ENCODE results near the gene EDAR. TPM values are rescaled to one million over a fixed set of nuclear protein-coding genes. Genes with fewer than 3 reads are reported as not detected.

The EDAR gene
- total and polyA plus RNA-seq, 9 of the 15 experiments (the other 6 are each of a cell fraction or from before 2014, with no cell fraction given), result 0.01 TPM; not detected in 8

DNA sequence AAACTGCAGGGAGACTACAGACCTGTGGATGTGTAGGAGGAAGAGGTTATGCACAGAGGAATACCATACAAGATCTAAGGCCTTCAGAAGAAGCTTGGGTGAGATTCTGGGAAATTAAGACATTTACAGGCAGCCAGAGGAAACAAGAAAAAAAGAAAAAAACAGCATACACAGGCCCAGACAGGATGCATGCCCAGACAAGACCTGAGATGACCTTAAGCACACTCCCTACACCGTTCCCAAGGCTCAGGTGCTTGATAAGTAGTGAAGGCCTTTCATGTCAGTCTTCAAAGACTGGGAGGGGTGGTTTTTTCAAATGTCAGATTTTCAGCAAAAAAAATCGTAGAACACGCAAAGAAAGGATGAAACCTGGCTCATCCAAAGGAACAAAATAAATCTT, 119.5 kb downstream of the EDAR start:
- ChIA-PET CTCF (ENCODE audit: low intra/inter-chr PET ratio) (no interaction called here), POLR2A (no interaction called here)
- no peak for DNase-seq (ENCODE audit: extremely low read depth in 1 of 4, low spot score in 3 of 4)
- H3K9me1 ChIP-seq (ENCODE audit: control insufficient read depth, insufficient read depth, low read length), result no peaks in the 10 kb centered on the region
- intact Hi-C loops (cut with micrococcal nuclease), result no loop called here
- no peak overlapping the region for H2AFZ ChIP-seq (ENCODE audit: low read depth, low read length)
- no peak overlapping the region for H3K27ac ChIP-seq (ENCODE audit: extremely low read depth, low read depth, low read length)
- H3K9me3 ChIP-seq (replicated peaks; ENCODE audit: control insufficient read depth, insufficient read depth, low read depth, low read length), result peaks cover 8% of the 10 kb centered on the region
- ATAC-seq, result no peak
- FAIRE-seq, result no peak
- 95% methylated on average over 3 of the region's 3 CpGs for WGBS (ENCODE audit: insufficient coverage, low coverage, missing lambda C conversion rate)
- no peak overlapping the region for H3K4me2 ChIP-seq (ENCODE audit: insufficient read depth, low read length)
- no TSS peak for BruUV-seq (replicated peaks)
- H4K20me1 ChIP-seq (replicated peaks; ENCODE audit: control insufficient read depth, insufficient read depth, low read length), result no peaks in the 10 kb centered on the region
- no peaks in the 10 kb centered on the region for H3K4me1 ChIP-seq (replicated peaks in 1 of 2; ENCODE audit: control insufficient read depth in 2 of 2, insufficient read depth in 2 of 2, low read length in 2 of 2)
- H3K27me3 ChIP-seq (ENCODE audit: control insufficient read depth in 2 of 2, insufficient read depth in 2 of 2, low read length in 2 of 2), result no peaks in the 10 kb centered on the region
- H3K79me2 ChIP-seq (ENCODE audit: control insufficient read depth, insufficient read depth, low read length), result no peaks in the 10 kb centered on the region
- peaks cover 37% of the 10 kb centered on the region; the same call in 2 of the 3 replicates for H3K36me3 ChIP-seq (ENCODE audit: control insufficient read depth, insufficient read depth, low read length)
- in situ Hi-C loops (cut with MboI), result no loop called here
- TF ChIP-seq, protein P1, sequence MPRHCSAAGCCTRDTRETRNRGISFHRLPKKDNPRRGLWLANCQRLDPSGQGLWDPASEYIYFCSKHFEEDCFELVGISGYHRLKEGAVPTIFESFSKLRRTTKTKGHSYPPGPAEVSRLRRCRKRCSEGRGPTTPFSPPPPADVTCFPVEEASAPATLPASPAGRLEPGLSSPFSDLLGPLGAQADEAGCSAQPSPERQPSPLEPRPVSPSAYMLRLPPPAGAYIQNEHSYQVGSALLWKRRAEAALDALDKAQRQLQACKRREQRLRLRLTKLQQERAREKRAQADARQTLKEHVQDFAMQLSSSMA (CRISPR knock-in tag; IDR thresholded peaks at IDR 0.05), result no peak
- TF ChIP-seq ZNF197 (CRISPR knock-in tag; IDR thresholded peaks at IDR 0.05; ENCODE audit: low read depth) (no peak), PTBP1 (IDR thresholded peaks at IDR 0.05; ENCODE audit: low read depth, low read length) (no peak), KLF6 (CRISPR knock-in tag; IDR thresholded peaks at IDR 0.05; ENCODE audit: borderline replicate concordance) (no peak), HLTF (IDR thresholded peaks at IDR 0.05) (no peak), E2F3 (CRISPR knock-in tag; IDR thresholded peaks at IDR 0.05) (no peak)
- TF ChIP-seq, protein P2, sequence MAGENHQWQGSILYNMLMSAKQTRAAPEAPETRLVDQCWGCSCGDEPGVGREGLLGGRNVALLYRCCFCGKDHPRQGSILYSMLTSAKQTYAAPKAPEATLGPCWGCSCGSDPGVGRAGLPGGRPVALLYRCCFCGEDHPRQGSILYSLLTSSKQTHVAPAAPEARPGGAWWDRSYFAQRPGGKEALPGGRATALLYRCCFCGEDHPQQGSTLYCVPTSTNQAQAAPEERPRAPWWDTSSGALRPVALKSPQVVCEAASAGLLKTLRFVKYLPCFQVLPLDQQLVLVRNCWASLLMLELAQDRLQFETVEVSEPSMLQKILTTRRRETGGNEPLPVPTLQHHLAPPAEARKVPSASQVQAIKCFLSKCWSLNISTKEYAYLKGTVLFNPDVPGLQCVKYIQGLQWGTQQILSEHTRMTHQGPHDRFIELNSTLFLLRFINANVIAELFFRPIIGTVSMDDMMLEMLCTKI (IDR thresholded peaks at IDR 0.05; ENCODE audit: partially characterized antibody), result no peak
- TF ChIP-seq, protein P3, sequence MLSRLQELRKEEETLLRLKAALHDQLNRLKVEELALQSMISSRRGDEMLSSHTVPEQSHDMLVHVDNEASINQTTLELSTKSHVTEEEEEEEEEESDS (CRISPR knock-in tag; IDR thresholded peaks at IDR 0.05), result no peak
- no peak overlapping the region for H3K9ac ChIP-seq (ENCODE audit: insufficient read depth in 1 of 2, low read depth in 2 of 2, low read length in 2 of 2)
- H3K4me3 ChIP-seq, result no peak overlapping the region

Measured in K562 (cell line).